AG04449 (cell line): Measurements from ENCODE around the gene SULT1B1.

Experiments
- CTCF ChIA-PET: fragments of 350-600 bp; formaldehyde crosslinking; extraction: SDS; loops from one replicate; lab custom pipeline; 2021; ENCODE audit warnings: antibody characterized with exemption; lab: Yijun Ruan, JAX
- POLR2A ChIA-PET: fragments of 400-600, 350-600 bp; formaldehyde crosslinking; extraction: SDS; loops from one replicate; lab custom pipeline; 2020; ENCODE audit warnings: antibody characterized with exemption, inconsistent platforms; lab: Yijun Ruan, JAX
- DNase-seq: peaks from one replicate; pipeline ENCODE4 v3.0.0-alpha.2; 2010; ENCODE audit warnings: low read depth, low spot score
- H3K4me3 ChIP-seq: 2 replicates; pipeline ENCODE4 v1.5.1; 2011; ENCODE audit warnings: low read depth, mild to moderate bottlenecking, control low read depth, low read length
- TF ChIP-seq, protein P1 (sequence below): IDR thresholded peaks from one replicate; pipeline ENCODE4 v1.5.1; 2011; ENCODE audit warnings: mild to moderate bottlenecking, moderate library complexity, low read length, control low read depth, inconsistent platforms; ENCODE audit not compliant: insufficient read depth; ENCODE audit errors: missing control alignments

SULT1B1 gene

DNA sequence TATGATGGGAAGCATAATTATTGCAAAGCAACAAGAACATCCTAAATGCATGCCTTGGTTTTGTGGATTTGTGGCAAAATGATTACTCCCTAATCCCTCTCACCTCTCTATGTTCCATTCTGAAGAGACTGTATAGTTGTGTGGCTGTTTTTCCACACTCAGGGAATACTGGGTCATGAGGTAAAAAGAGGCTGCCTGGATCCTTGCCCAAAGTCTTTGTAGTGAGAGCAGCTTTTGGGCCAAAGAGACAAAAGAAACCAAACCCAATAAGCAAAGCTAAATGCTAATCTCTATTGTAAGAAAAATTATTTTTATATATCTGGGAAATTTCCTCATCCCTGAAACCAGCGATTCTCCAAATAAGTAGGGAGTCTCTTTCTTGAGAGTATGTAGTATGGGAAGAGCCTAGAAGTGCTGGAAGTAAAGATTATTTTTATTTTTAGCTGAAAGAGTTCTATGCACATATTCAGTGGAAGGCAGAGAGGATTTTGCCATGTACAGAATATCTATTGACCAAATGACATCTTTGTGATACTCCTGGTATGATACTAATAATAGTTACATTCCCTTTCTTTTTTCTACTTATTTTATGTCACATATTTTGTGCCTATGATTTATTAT is 24.9 kb upstream of the SULT1B1 start:
- DNase-seq: no peak
- H3K4me3 ChIP-seq: no peak overlapping the region
- ChIA-PET CTCF (no interaction called here), POLR2A (no interaction called here)
- TF ChIP-seq, protein P1, sequence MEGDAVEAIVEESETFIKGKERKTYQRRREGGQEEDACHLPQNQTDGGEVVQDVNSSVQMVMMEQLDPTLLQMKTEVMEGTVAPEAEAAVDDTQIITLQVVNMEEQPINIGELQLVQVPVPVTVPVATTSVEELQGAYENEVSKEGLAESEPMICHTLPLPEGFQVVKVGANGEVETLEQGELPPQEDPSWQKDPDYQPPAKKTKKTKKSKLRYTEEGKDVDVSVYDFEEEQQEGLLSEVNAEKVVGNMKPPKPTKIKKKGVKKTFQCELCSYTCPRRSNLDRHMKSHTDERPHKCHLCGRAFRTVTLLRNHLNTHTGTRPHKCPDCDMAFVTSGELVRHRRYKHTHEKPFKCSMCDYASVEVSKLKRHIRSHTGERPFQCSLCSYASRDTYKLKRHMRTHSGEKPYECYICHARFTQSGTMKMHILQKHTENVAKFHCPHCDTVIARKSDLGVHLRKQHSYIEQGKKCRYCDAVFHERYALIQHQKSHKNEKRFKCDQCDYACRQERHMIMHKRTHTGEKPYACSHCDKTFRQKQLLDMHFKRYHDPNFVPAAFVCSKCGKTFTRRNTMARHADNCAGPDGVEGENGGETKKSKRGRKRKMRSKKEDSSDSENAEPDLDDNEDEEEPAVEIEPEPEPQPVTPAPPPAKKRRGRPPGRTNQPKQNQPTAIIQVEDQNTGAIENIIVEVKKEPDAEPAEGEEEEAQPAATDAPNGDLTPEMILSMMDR: no peak

DNA sequence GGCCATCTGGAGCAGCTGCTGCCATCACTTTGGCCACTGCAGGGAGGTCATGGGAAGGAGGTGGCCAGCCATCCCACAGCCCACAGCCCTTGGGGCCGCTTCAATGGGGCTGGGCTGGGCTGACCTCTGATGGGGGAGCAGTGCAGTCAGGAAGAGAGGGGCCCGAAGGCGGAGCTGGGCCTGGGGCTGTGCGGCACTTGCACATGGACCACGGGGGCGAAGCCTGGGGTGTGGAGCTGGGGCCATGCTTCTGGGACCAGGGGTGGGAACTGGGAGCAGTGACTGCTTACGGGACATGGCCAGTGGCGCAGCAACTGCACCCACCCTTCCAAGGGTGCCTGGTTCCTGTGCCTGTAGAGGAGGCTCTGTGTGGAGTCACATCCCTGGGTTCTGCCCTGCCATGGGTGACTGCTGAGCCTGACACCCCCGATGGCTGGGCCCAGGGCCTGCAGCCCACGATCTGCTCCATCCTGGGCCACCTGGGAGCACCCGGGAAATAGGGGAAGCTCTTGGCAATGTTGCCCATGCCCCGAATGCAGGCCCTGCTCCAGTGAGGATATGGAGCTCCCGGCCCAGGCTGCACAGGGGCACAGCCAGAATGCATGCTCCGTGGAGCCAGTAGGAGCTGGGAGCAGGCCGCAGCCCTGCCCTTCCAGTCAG is 22.4 kb upstream of the SULT1B1 start:
- POLR2A ChIA-PET: interaction anchor here (0.6 kb wide), 1 partner anchor 26 kb away, joined by 3 read pairs; no protein-coding TSS in a partner anchor
- CTCF ChIA-PET: no interaction called here
- H3K4me3 ChIP-seq: no peak overlapping the region
- TF ChIP-seq, protein P1: no peak
- no peak for DNase-seq

GRCh38 chr4:69781458-69782418 is 21.3 kb upstream of the SULT1B1 start:
- TF ChIP-seq, protein P1: no peak
- no peak for DNase-seq
- ChIA-PET POLR2A (interaction anchor here (0.6 kb wide), 1 partner anchor 25 kb away, joined by 3 read pairs; no protein-coding TSS in a partner anchor), CTCF (no interaction called here)
- H3K4me3 ChIP-seq: no peak overlapping the region

GRCh38 chr4:69780141-69780540 is 19.7 kb upstream of the SULT1B1 start:
- POLR2A ChIA-PET: no interaction called here
- DNase-seq: no peak
- CTCF ChIA-PET: no interaction called here
- H3K4me3 ChIP-seq: no peak overlapping the region
- TF ChIP-seq, protein P1: no peak

- ChIA-PET CTCF (no interaction called here), POLR2A (no interaction called here)
Observed at GRCh38 chr4:69776696-69777095, 16.3 kb upstream of the SULT1B1 start.

More at GRCh38 chr4:69776696-69777095, 16.3 kb upstream of the SULT1B1 start:
- no peak overlapping the region for H3K4me3 ChIP-seq
- no peak for DNase-seq
- TF ChIP-seq, protein P1: no peak
